HepG2 (cell line): Measurements from ENCODE around the gene NABP2. TPM values are rescaled to one million over a fixed set of nuclear protein-coding genes. Genes with fewer than 3 reads are reported as not detected.

ENCODE experiments used
- ATAC-seq: fragments of 200-7000 bp; cut with Tn5 transposase; 3 replicates; pipeline ENCODE4 v1.9.1; 2020; ENCODE audit warnings: mild to moderate bottlenecking, moderate library complexity
- BruUV-seq: library from RNA; stranded (reverse); fragments of 400-500 nt; replicated peaks from 2 replicates; lab custom pipeline; 2021; lab: Mats Ljungman, UMichigan
- CTCF ChIA-PET: fragments of 300-600 bp; formaldehyde crosslinking; extraction: SDS; loops from one replicate; lab custom pipeline; 2021; ENCODE audit warnings: low total read pairs, inconsistent platforms, low intra/inter-chr PET ratio; lab: Yijun Ruan, JAX
- POLR2A ChIA-PET: fragments of 350-600 bp; sonication (Branson Sonifier 250); formaldehyde crosslinking; loops from one replicate; lab custom pipeline; 2020; ENCODE audit warnings: antibody characterized with exemption, inconsistent platforms; lab: Yijun Ruan, JAX
- DNase-seq: peaks from one replicate; pipeline ENCODE4 v3.0.0-alpha.2; 2015; ENCODE audit warnings: low spot score
- FAIRE-seq: peaks from 3 replicates; lab custom pipeline; 2011; peaks lifted over from hg19 to GRCh38; lab: Jason Lieb, UNC
- H2AFZ ChIP-seq: one replicate; pipeline ENCODE4 v1.6.1; 2011; ENCODE audit warnings: low read length, inconsistent platforms
- H3K27ac ChIP-seq: fragments of 300-600 bp; 3 replicates; pipeline ENCODE4 v1.8.0; 2011; ENCODE audit warnings: mixed run types, mild to moderate bottlenecking, mixed read lengths, low read length, inconsistent platforms; ENCODE audit not compliant: insufficient read depth; ENCODE audit errors: extremely low read length
- H3K27me3 ChIP-seq, 2 experiments: fragments of 200-600 bp in 1 of 2; 2 replicates in 1 of 2; 3 replicates in 1 of 2; pipeline versions ENCODE4 v1.6.0 to v1.8.0; 2011; ENCODE audit warnings: low read length in 2 of 2, mild to moderate bottlenecking in 2 of 2, moderate library complexity in 2 of 2, inconsistent platforms in 1 of 2; ENCODE audit not compliant: insufficient read depth in 2 of 2, control insufficient read depth in 1 of 2
- H3K36me3 ChIP-seq, 2 experiments: fragments of 200-600 bp in 1 of 2; replicated peaks in 1 of 2; 2 replicates in 1 of 2; 3 replicates in 1 of 2; pipeline versions ENCODE4 v1.5.1 to v1.8.0; 2011; ENCODE audit warnings: low read length in 2 of 2, inconsistent platforms in 1 of 2; ENCODE audit not compliant: insufficient read depth in 2 of 2, control insufficient read depth in 1 of 2
- H3K4me1 ChIP-seq: 2 replicates; pipeline ENCODE4 v1.5.1; 2012; ENCODE audit warnings: low read length, inconsistent platforms; ENCODE audit not compliant: insufficient read depth
- H3K4me2 ChIP-seq: 2 replicates; pipeline ENCODE4 v1.6.0; 2011; ENCODE audit warnings: low read depth, low read length, inconsistent platforms
- H3K4me3 ChIP-seq, 3 experiments: fragments of 200-600 bp in 1 of 3; sonication (generic), shearing (Covaris generic) in 1 of 3; replicated peaks in 1 of 3; 2 replicates each; pipeline ENCODE4 v1.5.1; 2011 to 2016; ENCODE audit warnings: low read length in 3 of 3, inconsistent platforms in 2 of 3, low read depth in 2 of 3, mild to moderate bottlenecking in 2 of 3, control low read depth in 1 of 3, mixed read lengths in 1 of 3; ENCODE audit not compliant: insufficient read depth in 1 of 3
- H3K79me2 ChIP-seq: one replicate; pipeline ENCODE4 v1.6.1; 2011; ENCODE audit warnings: low read length, inconsistent platforms; ENCODE audit not compliant: insufficient read depth
- H3K9ac ChIP-seq: 2 replicates; pipeline ENCODE4 v1.6.0; 2011; ENCODE audit warnings: mild to moderate bottlenecking, low read depth, low read length, inconsistent platforms; ENCODE audit not compliant: insufficient read depth
- H3K9me3 ChIP-seq: 2 replicates; pipeline ENCODE4 v1.5.1; 2012; ENCODE audit warnings: mild to moderate bottlenecking, low read length
- H4K20me1 ChIP-seq: 2 replicates; pipeline ENCODE4 v1.6.0; 2011; ENCODE audit warnings: inconsistent platforms, mild to moderate bottlenecking, low read length, moderate library complexity; ENCODE audit not compliant: insufficient read depth
- AKNA ChIP-seq: sonication (generic); formaldehyde crosslinking; IDR thresholded peaks from 2 replicates; pipeline ENCODE4 v1.4.0; 2020; ENCODE audit warnings: missing genetic modification reagents, borderline replicate concordance
- CENPT ChIP-seq: sonication (generic); formaldehyde crosslinking; IDR thresholded peaks from 2 replicates; pipeline ENCODE4 v1.8.0; 2022; ENCODE audit warnings: low read depth, mild to moderate bottlenecking, moderate library complexity, missing genetic modification reagents
- CTCF ChIP-seq: sonication (generic); formaldehyde crosslinking; IDR thresholded peaks from 2 replicates; pipeline ENCODE4 v1.5.0; 2020; ENCODE audit warnings: mild to moderate bottlenecking, missing genetic modification reagents, moderate library complexity
- FOXP4 ChIP-seq: sonication (generic); formaldehyde crosslinking; IDR thresholded peaks from 2 replicates; pipeline ENCODE4 v1.4.0; 2020; ENCODE audit warnings: missing genetic modification reagents
- HDAC2 ChIP-seq: sonication (generic); formaldehyde crosslinking; IDR thresholded peaks from 2 replicates; pipeline ENCODE4 v1.4.0; 2020; ENCODE audit warnings: missing genetic modification reagents
- HMG20B ChIP-seq: conservative IDR thresholded peaks from 2 replicates; pipeline ENCODE4 v1.6.1; 2016; ENCODE audit warnings: missing genetic modification reagents, missing compliant biosample characterization
- HNRNPUL1 ChIP-seq: fragments of 200-400 bp; formaldehyde crosslinking; IDR thresholded peaks from 2 replicates; pipeline ENCODE4 v1.6.1; 2017; ENCODE audit warnings: low read depth, mild to moderate bottlenecking, low read length, moderate library complexity
- MEF2D ChIP-seq: sonication (generic); formaldehyde crosslinking; IDR thresholded peaks from 2 replicates; pipeline ENCODE4 v1.5.1; 2020; ENCODE audit warnings: mild to moderate bottlenecking, missing genetic modification reagents
- NBN ChIP-seq: fragments of 450-650 bp; conservative IDR thresholded peaks from 2 replicates; pipeline ENCODE4 v1.6.1; 2017
- RCOR2 ChIP-seq: IDR thresholded peaks from 2 replicates; pipeline ENCODE4 v1.6.1; 2016; ENCODE audit warnings: missing biosample characterization, missing genetic modification reagents
- SMAD3 ChIP-seq: sonication (generic); formaldehyde crosslinking; IDR thresholded peaks from 2 replicates; pipeline ENCODE4 v1.4.0; 2020; ENCODE audit warnings: missing genetic modification reagents
- TAF1 ChIP-seq: sonication (generic); formaldehyde crosslinking; IDR thresholded peaks from 2 replicates; pipeline ENCODE4 v1.4.0; 2020; ENCODE audit warnings: missing genetic modification reagents
- TOE1 ChIP-seq: sonication (generic); formaldehyde crosslinking; IDR thresholded peaks from 2 replicates; pipeline ENCODE4 v1.4.0; 2020; ENCODE audit warnings: mild to moderate bottlenecking, missing genetic modification reagents
- ZBTB38 ChIP-seq: sonication (generic); formaldehyde crosslinking; IDR thresholded peaks from 2 replicates; pipeline ENCODE4 v1.5.1; 2020; ENCODE audit warnings: mild to moderate bottlenecking, missing genetic modification reagents
- ZNF350 ChIP-seq: sonication (generic); formaldehyde crosslinking; IDR thresholded peaks from 2 replicates; pipeline ENCODE4 v1.4.0; 2020; ENCODE audit warnings: mild to moderate bottlenecking, low read depth, missing genetic modification reagents, borderline replicate concordance
- ZNF563 ChIP-seq: sonication (generic); formaldehyde crosslinking; IDR thresholded peaks from 2 replicates; pipeline ENCODE4 v1.8.0; 2022; ENCODE audit warnings: mild to moderate bottlenecking, moderate library complexity, missing genetic modification reagents
- ZNF614 ChIP-seq: IDR thresholded peaks from 2 replicates; pipeline ENCODE4 v1.6.1; 2018; ENCODE audit warnings: missing biosample characterization, missing genetic modification reagents, inconsistent platforms, borderline replicate concordance
- ZNF761 ChIP-seq: sonication (generic); formaldehyde crosslinking; conservative IDR thresholded peaks from 2 replicates; pipeline ENCODE4 v1.4.0; 2020; ENCODE audit warnings: mild to moderate bottlenecking, missing genetic modification reagents
- ZNF850 ChIP-seq: sonication (generic); formaldehyde crosslinking; conservative IDR thresholded peaks from 2 replicates; pipeline ENCODE4 v1.9.0; 2021; ENCODE audit warnings: mild to moderate bottlenecking, missing genetic modification reagents
- WGBS: methylation state at CpG from one replicate; pipeline ENCODE4 v1.1.6; 2017; ENCODE audit warnings: low lambda C conversion rate; 5-methylcytosine and 5-hydroxymethylcytosine counted together
- in situ Hi-C: cut with HindIII; loops from 2 replicates; pipeline ENCODE4 v1.10.0; 2017; ENCODE audit warnings: low pct_unique_long_range_greater_than_20kb; ENCODE audit not compliant: extremely low pct_ligation_motif_present
- intact Hi-C: fragments of 100-400 bp; cut with micrococcal nuclease; formaldehyde crosslinking; loops from one replicate; pipeline ENCODE4 v1.10.0; 2022; ENCODE audit not compliant: unreplicated experiment
- polyA plus RNA-seq, 8 experiments: library from polyadenylated mRNA; depleted of rRNA in 3 of 8; stranded (reverse) in 7 of 8; unstranded in 1 of 8; fragments of >200 nt; fragmentation: Illumina TruSeq in 4 of 8; extraction: Trizol in 4 of 8; gene quantifications; 2 replicates each; pipeline versions ENCODE4 v1.2.1 to v1.2.3, GENCODE V29; 2011 to 2016; ENCODE audit warnings: low read depth in 4 of 8, missing spikeins in 1 of 8, mixed read lengths in 1 of 8; ENCODE audit not compliant: insufficient read depth in 1 of 8
- total RNA-seq, 5 experiments: library from RNA; depleted of rRNA; stranded (reverse); fragments of >200 nt; fragmentation: Illumina TruSeq; extraction: Trizol; gene quantifications; 2 replicates each; pipeline ENCODE4 v1.2.3, GENCODE V29; 2016; ENCODE audit warnings: low read depth in 1 of 5

NABP2 gene
- total and polyA plus RNA-seq, 2 of the 13 experiments (the other 11 are each of a cell fraction or from before 2014, with no cell fraction given) = 33.2 to 35.5 TPM

GRCh38 chr12:56208006-56208405 lies 16.1 kb upstream of the NABP2 start:
- no peaks in the 10 kb centered on the region for H3K9me3 ChIP-seq
- H3K27me3 ChIP-seq = no peaks in the 10 kb centered on the region
- no peak overlapping the region for H3K27ac ChIP-seq
- DNase-seq (no peak), FAIRE-seq (no peak), ATAC-seq (no peak)
- WGBS = 100% methylated on average over 5 of the region's 6 CpGs
- H3K4me2 ChIP-seq = no peak overlapping the region
- in situ Hi-C loops (no loop called here), intact Hi-C loops (no loop called here)
- H2AFZ ChIP-seq = no peak overlapping the region
- H3K4me1 ChIP-seq = no peaks in the 10 kb centered on the region
- no peaks in the 10 kb centered on the region for H3K79me2 ChIP-seq
- no peak overlapping the region for H3K9ac ChIP-seq
- H4K20me1 ChIP-seq = no peaks in the 10 kb centered on the region
- ChIA-PET POLR2A (interaction anchor here (1.9 to 3.6 kb wide), 2 partner anchors 14 to 23 kb away, joined by 8 to 34 read pairs; partner anchors contain the start of gene RNF41), CTCF (interaction anchor here (0.8 kb wide), 1 partner anchor 15 kb away, joined by 4 read pairs; no protein-coding TSS in a partner anchor)
- BruUV-seq = no TSS peak
- no peak overlapping the region for H3K4me3 ChIP-seq
- peaks cover 25 to 64% of the 10 kb centered on the region in 2 experiments for H3K36me3 ChIP-seq
- TF ChIP-seq ZNF761 (CRISPR knock-in tag) (no peak), ZNF614 (CRISPR knock-in tag) (no peak), CTCF (CRISPR knock-in tag) (no peak), ZNF350 (no peak), MEF2D (CRISPR knock-in tag) (no peak), ZNF850 (CRISPR knock-in tag) (no peak), FOXP4 (CRISPR knock-in tag) (no peak), SMAD3 (no peak), TOE1 (CRISPR knock-in tag) (no peak), ZBTB38 (CRISPR knock-in tag) (no peak), TAF1 (CRISPR knock-in tag) (no peak), RCOR2 (CRISPR knock-in tag) (no peak), HNRNPUL1 (no peak), HDAC2 (CRISPR knock-in tag) (no peak), AKNA (CRISPR knock-in tag) (no peak), ZNF563 (no peak), CENPT (CRISPR knock-in tag) (no peak), HMG20B (no peak), NBN (no peak)
